ENCODE results near the gene TENT4A.

Gene TENT4A

DNA sequence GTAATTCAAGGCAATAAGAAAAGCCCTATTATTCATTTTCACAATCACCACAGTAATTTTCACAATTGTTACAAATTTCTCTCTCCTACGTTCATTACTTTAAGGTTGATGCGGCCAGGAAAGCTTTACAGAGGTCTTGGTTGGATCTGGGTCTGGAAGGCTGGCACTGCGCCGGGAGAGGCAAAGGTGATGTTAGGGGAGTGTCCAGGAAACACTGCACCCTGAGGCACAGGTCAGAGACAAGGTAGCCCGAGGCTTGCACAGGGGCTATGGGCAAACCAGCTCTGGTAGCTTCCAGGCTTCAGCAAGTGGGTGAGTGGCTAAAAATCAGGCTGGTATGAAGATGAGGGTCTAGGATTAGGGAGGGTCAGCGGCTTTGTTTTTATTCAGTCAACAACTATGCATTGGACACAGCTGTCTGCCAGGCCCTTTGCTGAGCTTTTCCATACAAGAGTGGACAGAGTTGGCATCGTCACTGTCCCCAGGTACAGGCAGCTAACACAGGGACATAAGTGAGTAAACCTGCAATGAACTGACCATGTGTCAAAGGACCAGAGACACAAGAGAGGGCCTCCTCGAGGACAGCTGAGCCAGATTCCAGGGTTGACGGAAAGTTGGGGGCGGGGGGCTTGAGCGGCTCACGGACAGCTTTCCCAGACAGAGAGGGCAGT is 12.4 kb upstream of the TENT4A start:
- DNase-seq = no peak

DNA sequence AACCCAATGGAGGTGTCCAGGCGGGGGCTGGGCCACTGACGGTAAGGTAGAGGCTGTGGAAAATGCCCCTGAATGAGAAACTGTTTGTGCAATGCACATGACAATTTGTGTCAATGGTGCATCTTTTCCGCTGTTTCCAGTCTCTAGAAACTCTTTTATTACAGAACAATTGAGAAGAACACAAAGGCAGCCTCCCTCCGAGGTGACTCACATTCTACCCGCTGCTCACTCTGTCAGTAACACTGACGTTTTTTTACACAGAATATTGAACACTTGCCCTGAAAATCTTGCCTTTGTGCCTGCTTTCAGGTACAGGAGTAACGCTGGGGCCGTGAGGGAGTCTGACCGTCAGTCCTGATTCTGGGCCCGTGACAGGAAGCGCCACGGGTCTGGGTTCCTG is 11.7 kb upstream of the TENT4A start:
- DNase-seq = no peak

DNA sequence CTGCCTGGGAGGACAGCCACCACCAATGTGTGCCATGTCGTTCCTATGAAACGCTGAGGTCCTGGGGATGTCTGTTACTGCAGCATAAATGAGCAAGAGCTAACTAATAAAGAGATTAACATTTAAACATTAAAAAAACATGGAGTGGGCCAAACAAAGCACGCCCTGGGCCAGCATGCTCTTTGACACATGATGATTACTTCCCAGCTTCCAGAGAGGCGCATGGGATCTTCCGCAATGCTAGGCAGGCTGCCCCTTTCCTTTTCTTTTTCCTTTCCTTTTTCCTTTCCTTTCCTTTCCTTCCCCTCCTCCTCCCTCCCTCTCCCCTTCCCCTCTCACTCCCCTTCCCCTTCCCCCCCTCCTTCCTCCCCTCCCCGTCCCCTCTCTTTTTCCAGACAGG is 10.6 kb upstream of the TENT4A start:
- DNase-seq = no peak

GRCh38 chr5:6703806-6704205 is 9.4 kb upstream of the TENT4A start:
- DNase-seq = no peak

GRCh38 chr5:6704361-6704851 is 8.8 kb upstream of the TENT4A start:
- DNase-seq = no peak

- no peak for DNase-seq
Measured at GRCh38 chr5:6705088-6705487, 8.1 kb upstream of the TENT4A start.

DNA sequence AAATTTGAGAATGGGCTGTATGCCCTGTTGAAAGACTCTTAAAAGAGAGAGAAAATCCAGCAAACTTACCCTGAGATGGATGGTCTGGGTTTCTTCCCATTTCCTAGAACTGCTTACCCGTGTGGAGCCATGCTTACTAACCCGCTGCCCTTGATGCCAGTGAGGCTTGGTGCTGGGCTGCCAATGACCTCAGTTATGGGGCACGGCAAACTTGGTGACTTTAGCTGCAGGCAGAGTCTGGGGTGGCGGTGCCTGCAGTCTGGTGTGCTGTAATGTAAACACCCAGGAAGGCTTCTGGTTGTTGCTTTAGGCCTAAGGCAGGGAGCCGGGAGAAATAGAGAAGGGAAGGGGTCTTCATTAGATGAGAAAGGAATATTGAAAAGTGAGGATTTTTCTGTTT is 7.3 kb upstream of the TENT4A start:
- no peak for DNase-seq

DNA sequence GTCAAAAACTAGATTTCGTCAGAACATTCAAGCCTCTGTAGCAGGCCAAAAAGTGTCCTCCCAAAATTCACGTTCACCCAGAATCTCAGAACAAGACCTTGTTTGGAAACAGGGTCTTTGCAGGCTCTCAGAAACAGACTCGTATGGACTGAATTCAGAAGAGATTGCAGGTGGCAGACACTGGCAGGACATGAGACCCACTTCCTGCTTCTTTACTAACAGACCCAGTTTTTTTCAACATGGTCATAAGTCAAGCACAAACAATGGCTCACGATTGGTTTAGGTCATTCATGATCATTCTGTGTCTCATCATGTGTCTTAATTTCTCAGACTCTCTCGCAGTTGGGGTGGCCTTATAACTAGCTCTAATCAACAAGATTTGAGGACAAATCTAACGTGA is 5.4 kb upstream of the TENT4A start:
- DNase-seq = no peak

DNA sequence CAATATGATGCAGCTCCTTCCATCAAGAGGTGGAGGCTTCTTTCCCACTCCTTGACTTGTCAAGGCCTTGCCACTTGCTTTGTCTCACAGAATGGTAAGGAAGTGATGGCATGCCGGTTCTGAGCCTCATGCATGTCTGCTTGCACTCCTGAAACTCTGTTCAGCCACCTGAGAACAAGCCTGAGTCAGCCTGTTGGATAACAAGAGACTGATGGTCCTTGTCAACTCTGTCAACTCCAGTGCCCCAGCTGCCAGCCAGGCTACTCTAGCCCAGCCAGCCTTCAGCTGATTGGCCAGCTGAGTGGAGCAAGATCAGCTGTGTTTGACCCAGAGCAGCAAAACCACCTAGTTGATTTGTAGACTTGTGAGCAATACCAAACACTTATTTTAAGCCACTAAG is 4.4 kb upstream of the TENT4A start:
- no peak for DNase-seq

GRCh38 chr5:6710070-6710469 is 3.2 kb upstream of the TENT4A start:
- no peak for DNase-seq

DNA sequence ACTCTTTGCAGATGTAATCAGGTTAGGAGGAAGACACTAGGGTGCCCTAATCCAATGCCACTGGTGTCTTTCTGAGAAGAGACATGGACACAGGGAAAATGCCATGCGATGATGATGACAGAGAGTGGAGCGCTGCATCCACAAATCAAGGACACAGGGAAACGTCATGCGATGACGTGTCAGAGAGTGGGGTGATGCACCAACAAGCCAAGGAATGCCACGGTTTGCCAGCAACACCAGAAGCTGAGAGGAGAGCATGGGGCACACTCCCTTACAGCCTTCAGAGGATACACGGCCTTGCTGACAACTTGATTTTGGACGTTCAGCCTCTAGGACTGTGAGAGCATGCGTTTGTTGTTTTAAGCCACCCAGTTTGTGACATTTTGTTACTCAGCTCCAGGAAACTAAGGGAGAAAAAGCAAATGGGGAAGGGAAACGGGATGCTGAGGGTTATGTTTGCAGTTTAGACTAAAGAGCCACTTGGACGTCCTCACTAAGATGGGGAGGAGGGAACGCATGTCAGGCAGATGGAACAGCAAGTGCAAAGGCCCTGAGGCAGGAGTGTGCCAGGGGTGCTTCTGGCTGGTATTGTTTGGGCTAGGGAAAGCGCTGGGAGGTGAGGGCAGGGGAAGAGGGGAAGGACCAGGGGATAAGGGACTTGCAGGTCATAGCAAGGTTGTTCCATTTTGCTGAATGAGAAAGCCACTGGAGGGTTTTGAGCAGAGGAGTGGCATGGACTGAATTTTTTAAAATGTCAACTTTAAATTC is 2.5 kb upstream of the TENT4A start:
- no peak for DNase-seq

DNA sequence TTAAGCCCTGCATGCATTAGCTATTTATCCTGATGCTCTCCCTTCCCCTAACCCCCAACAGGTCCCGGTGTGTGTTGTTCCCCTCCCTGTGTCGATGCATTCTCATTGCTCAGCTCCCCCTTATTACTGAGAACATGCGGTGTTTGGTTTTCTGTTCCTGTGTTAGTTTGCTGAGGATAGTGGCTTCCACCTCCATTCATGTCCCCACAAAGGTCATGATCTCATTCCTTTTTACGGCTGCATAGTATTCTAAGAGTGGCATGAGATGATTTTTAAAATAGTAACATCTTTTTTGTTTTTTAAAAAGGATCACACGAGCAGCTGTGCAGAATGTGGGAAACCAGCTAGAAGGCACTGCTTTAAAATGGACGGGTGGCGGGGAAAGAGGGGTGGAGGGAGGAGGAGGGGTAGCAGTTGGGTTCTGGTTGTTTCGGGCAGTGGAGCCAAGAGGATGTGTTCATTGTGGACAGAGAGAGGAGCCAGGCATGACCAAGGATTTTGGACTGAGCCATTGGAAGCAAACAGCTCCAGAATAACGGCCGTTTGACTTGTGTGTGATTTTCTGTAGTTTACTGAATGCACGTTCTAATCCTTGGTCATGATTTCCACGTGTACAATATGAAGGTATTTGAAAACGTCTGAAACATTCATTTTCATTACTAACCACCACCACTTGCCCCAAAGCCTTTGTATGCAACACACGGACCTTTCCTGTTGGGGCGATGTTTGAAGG is 1.7 kb upstream of the TENT4A start:
- no peak for DNase-seq

DNA sequence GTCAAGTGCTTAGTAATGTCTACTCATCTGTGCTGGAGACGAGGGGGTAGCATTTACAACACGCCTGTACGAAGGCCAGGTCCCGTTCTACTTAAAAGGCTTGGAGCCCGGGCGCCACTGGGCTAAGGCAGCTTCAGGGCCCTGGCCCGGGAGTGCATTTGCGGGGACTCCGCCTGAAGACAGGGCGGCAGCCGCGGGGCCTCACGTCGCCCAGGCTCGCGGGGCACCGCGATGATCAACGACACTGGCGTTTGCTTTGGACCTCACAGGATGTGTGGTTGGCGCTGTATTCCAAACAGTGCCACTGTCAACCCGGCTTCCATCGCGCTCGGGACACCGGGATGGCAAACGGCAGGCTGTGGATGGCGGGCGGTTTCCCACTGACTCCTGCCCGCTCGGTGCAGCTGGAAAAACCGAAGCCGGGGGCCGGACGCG is 1.1 kb upstream of the TENT4A start:
- DNase-seq = no peak

GRCh38 chr5:6712577-6713273 is 507 bp upstream of the TENT4A start:
- DNase-seq = peak; percentile 87

- DNase-seq = no peak
Measured at GRCh38 chr5:6714226-6715041, 1.2 kb downstream of the TENT4A start.

- DNase-seq = no peak
Measured at GRCh38 chr5:6715271-6715670, 2.0 kb downstream of the TENT4A start.

- no peak for DNase-seq
Measured at GRCh38 chr5:6715758-6716628, 2.8 kb downstream of the TENT4A start.

DNA sequence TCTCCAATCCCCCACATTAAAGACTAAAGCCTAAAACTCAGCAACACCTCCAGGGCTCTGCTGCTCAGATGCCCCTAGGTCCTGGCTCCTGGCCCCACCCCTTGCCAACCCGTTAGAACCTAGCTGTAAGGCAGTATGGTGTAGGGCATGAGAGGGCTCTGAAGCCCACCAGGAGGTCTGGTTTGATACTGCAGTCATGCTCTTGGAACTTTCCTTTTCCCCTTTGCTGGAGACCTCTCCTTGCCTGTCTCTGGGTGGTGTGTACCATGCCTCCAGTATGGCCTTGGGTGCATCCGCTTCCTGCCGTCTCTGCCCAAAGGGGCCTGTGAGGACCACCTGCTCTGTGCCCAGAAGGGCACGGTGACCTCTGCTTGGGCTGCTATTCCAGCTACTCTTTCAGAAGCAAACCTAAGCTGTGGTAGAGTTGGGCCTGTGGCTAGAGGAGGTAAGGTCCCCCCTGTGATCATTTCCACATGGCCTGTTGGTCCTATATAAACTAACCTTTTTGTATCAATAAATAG is 3.5 kb downstream of the TENT4A start:
- no peak for DNase-seq

DNA sequence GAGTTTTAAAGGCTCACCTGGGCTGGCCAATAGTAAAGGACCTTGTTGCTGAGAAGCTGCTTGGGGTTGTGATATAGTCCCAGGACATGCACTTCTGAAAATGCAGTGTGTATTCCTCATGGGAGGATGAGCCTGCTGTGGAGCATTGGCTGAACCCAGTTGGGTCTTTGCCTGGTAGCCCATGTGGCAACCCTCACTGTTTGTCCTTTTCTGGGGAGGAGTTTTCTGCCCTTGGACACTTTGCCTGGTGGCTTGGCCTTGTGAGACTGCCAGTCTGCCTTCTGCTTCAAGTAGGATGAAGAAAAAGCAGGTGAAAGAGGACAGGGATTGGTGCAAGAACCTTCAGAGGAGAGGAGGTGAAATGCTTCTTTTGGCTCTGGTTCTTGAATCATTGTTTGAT is 4.0 kb downstream of the TENT4A start:
- DNase-seq = no peak

DNA sequence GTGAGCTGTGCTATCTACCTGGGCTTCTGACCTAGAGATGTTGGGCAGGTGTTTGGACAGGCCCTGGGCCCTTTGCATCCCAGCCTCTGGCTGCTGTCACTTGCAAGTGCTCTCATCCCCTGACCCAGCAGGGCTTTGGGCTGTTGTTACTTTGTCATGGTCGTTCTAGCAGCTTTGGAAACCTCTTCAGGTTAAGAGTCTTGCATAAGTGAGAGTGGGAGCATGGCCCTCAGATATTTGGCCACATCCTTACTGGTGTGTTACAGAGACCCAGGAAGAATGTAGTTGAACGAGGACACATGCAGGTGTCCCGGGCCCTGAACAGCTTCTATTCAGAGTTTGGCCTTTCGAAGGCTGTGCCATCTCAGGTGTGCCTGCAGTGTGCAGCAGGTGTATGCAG is 4.5 kb downstream of the TENT4A start:
- DNase-seq = peak; percentile 12

DNA sequence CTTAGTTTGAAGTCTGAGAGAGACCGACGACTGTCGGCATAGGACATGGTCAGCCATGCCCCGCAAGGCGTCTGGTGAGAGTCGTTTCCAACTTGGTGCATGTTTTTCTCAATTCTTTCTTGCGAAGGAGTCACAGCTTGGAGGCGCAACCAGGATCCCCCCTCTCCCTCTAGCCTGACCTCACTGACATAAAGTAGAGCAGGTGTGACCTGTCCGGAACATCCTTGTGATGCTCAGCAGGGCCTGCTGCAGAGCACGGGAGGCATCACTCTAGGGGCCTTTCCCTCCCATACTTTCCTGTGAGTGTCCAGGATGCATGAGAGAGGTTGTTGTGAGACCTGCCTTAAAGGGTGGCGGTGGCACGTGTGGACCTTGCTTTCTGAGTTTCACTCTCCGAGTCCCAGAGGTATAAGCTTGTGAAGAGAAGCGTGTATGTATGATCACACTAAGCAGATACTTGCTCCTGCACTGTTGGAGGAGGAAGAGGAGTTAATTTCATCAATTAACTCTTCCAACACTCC is 5.0 kb downstream of the TENT4A start:
- DNase-seq = no peak

Measured in DMS79 treated with DMSO at 0.1 percent for 48 hours (cell line).